NCI-H1092 treated with DMSO at 0.1 percent for 48 hours (cell line): ENCODE results near the gene METTL21A.
"Not testable (repeated sequence)": the region's sequence is repeated elsewhere in the genome, so short reads cannot be mapped to it uniquely, and the experiment has no call there.

Experiments
- DNase-seq: peaks from one replicate; lab custom pipeline; 2025; lab: John Stamatoyannopoulos, UW

The METTL21A gene

DNA sequence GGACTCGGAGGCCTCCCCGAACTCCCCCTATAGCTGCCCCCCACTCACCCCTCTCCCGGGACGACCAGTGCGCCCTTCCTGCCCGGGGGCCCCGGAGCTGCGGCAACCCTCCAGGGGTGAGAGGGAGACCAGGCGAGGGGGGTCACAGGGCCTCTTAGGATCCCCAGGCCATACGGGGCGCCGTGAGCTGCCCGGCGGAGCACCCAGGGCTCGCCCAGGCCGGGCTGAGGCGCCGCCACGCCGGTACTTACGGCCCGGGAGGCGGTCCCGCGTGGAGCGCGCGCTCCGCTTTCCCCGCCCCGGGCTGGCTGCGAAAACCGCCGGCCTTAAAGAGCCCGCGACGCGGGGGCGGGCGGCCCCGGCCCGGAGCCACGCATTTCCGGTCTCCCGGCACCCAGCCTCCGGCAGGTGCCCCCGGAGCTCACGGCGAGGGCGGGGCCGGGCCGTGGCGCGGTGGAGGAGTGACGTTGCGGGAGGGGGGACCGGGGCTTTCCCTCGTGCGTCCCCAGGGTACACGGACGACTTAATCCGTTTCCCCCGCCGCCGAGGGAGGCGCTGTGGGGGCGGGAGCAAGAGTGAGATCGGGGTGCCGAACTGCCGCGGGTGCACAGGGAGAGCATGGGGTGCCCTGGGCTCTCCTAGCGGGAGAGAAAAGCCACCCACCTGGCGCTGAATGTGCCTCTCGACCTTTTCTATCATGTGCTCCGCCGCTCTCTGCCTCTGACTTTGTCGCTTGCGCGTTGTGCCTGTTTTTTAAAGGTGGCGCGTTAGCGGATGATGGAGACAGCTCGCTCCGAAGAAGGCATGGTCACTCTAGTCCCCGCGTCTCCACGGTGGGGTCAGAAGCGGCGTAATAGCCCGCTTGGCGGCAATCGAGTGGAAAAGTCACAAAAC lies at the start of gene METTL21A:
TSS of gene METTL21A (minus strand) at position 381 of the 894 bp plus-strand sequence. CDS start 1,019 bp downstream, outside the sequence.
- peak; percentile 85 for DNase-seq

DNA sequence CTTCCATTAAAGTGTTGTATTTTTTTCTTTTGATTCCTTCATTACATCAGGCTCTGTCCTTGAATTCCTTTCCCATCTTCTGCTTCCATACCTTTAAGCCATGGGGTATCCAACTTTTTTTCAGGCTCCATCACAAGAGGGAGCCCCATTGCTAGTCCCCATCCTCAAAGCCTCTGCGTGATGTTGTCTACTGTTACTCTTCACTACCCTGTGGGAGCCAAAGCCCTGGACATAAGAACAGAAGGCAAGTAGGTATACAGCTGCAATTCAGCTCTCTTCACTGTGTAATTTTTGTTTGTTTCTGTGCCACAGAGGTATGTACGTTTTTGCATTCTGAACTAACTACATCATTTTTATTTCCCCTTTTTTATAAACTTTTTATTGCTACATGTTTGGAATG lies 49.6 kb upstream of the METTL21A start:
- no peak for DNase-seq

- no peak for DNase-seq
Measured at GRCh38 chr2:207674266-207674774, 49.1 kb upstream of the METTL21A start.

- DNase-seq: no peak
Measured at GRCh38 chr2:207673431-207673830, 48.2 kb upstream of the METTL21A start.

DNA sequence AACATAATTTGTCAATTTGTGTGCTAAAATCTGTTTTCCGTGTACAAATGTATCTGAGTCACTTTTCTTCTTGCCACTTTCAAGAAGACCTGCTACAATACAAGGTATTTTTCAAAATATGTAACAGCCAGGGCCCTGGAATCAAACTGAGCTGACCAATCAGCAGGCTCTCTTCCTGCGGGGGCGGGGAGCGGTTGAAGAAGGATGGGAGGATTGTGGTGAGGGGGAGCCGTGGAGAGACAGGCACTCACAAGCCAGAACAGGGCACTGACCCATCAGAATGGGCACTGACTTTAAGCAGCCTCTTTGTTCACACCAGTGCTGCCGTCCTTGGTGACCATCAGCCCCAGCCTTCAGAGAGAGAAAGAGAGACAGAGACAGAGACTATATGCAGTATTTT lies 45.7 kb upstream of the METTL21A start:
- no peak for DNase-seq

GRCh38 chr2:207663870-207664545 lies 38.8 kb upstream of the METTL21A start:
- peak; percentile 46 for DNase-seq

GRCh38 chr2:207662203-207662602 lies 37.0 kb upstream of the METTL21A start:
- no peak for DNase-seq

GRCh38 chr2:207660994-207661393 lies 35.8 kb upstream of the METTL21A start:
- DNase-seq: no peak

- no peak for DNase-seq
Measured at GRCh38 chr2:207658156-207658555, 33.0 kb upstream of the METTL21A start.

GRCh38 chr2:207655000-207655399 lies 29.8 kb upstream of the METTL21A start:
- no peak for DNase-seq

DNA sequence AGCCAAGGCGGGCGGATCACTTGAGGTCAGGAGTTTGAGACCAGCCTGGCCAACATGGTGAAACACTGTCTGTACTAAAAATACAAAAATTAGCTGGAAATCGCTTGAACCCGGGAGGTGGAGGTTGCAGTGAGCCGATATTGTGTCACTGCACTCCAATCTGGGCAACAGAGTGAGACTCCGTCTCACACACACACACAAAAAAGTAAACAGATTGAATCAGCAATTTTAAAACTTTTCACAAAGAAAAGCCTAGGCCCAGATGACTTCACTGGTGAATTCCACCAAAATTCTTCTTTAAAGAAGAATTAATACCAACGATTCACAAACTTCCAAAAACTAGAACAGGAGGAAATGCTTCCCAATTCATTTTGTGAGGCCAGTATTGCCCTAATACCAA lies 21.4 kb upstream of the METTL21A start:
- DNase-seq: not testable (repeated sequence)

DNA sequence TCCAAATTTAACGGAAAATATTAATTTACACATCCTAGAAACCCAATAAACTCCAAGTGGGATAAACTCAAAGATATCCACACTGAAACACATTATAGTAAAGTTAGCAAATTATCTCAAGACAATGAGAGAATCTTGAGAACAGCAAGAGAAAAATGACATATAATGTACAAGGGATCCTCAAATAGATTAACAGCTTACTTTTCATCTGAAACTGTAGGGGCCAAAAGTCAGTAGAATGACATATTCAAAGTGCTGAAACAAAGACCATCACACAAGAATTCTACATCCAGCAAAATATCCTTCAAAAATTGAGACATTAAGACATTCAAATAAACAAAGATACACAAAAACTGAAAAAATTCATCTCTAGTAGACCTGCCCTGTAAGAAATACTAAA lies 18.7 kb upstream of the METTL21A start:
- DNase-seq: no peak

GRCh38 chr2:207640661-207641060 lies 15.5 kb upstream of the METTL21A start:
- DNase-seq: no peak

DNA sequence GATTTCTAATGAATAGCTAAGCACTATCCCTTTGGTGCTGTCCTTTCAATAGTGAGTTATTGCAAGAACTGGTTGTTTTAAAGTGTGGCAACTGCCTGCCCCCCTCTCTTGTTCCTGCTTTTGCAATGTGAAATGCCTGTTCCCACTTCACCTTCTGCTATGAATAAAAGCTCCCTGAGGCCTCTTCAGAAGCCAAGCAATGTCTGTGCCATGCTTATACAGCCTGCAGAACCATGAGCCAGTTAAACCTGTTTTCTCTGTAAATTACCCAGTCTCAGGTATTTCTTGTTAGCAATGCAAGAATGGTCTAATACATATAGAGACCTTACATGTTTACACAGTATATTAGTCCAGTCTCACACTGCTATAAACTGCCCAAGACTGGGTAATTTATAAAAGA lies 15.0 kb upstream of the METTL21A start:
- no peak for DNase-seq

DNA sequence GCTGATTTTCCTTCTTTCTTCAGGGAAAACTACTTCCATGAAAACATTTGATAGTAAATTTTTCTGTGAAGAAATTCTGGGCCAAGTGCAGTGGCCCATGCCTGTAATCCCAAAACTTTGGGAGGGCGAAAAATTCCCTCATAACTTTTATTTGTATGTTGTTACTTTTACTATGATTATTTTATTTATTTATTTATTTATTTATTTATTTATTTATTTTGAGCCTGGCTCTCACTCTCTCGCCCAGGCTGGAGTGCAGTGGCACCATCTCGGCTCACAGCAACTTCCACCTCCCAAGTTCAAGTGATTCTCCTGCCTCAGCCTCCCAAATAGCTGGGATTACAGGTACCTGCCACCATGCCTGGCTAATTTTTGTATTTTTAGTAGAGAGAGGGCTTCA lies 14.1 kb upstream of the METTL21A start:
- DNase-seq: not testable (repeated sequence)

DNA sequence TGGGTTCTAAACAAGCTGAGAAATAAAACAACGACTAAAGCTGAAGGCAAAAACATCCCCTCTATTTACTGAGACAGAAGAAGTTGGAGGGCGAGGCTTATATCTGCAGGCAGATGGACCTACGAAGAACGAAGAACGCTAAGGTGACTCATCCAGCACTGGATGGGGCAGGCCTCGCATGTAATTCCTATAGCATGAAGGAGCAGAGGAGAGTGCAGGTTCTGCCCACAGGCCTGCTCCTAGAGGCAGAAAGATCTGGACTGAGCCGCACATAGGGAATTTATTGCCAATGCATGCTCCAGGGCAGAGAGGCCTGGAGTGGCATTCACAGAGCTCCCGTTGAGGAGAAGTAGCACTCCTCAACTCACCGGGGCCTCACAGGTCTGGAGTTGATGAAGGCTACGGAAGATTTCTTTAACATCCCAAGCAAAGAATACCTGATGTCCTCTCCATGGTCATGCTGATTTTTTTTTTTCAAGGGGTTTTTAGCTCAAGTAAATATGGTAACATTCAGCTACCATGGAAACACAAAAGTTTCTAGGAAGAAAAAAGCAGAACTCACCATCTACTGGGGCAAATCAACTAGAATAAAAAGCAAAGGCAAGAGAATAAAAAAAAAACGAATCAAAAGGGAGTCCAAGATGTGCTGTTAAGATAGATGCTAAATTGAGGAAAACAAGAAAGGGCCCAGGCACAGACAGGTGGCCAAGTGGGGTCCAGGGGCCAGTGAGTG lies 10.4 kb upstream of the METTL21A start:
- no peak for DNase-seq

DNA sequence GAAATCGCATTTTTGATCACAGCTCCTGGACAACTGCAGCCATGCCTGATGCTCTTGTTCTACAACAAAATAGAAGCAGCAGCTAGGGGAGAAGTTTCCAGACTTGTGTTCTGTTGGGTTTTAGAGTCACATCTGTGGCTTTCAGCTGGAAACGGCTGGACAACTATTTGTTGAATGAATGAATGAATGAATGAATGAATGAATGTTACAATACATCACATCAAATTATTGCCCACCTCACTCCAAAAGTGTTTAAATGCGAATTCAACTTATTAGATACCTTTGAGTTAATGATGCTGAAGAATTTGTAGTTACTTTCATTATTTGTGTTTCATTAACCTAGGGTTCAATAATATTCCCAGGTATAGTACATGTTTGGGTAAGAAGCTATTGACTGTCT lies 8.5 kb upstream of the METTL21A start:
- no peak for DNase-seq

- no peak for DNase-seq
Measured at GRCh38 chr2:207632575-207633493, 7.6 kb upstream of the METTL21A start.

GRCh38 chr2:207630491-207630890 lies 5.3 kb upstream of the METTL21A start:
- no peak for DNase-seq

- DNase-seq: no peak
Measured at GRCh38 chr2:207629553-207629952, 4.4 kb upstream of the METTL21A start.
